HL-60 (cell line): ENCODE results near the gene NFASC.

ENCODE experiments used
- GABPA ChIP-seq: IDR thresholded peaks from 2 replicates; pipeline ENCODE4 v1.6.1; 2012; ENCODE audit warnings: low read depth
- POLR2AphosphoS5 ChIP-seq: IDR thresholded peaks from 2 replicates; pipeline ENCODE4 v1.6.1; 2012; ENCODE audit warnings: low read depth
- TF ChIP-seq, protein P1 (sequence below): IDR thresholded peaks from one replicate; pipeline ENCODE4 v1.5.1; 2011; ENCODE audit warnings: low read length, control low read depth, inconsistent platforms; ENCODE audit not compliant: insufficient read depth
- TF ChIP-seq, protein P2 (sequence below): IDR thresholded peaks from 2 replicates; pipeline ENCODE4 v1.6.1; 2012; ENCODE audit warnings: low read depth; ENCODE audit not compliant: insufficient replicate concordance

DNA sequence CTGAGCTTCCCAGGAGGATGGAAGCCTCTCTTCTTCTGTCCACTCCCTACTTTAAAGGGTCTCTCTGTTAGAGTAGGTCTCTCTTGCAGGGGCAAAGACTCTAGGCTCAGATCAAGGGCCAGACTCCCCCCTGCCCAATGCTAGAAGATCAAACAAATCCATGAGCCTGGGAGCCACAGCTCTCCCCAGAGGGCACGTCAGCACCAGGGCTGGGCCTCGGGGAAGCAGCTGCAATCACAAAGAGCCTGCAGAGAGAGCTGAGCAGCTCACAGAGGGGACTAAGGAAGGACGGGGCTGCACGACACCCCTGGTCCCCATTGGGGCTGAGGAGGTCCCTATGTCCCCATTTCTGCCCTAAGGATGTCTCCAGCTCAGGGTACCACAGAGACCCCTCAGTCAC, 176.2 kb downstream of the NFASC start:
- no peak for TF ChIP-seq POLR2AphosphoS5
- TF ChIP-seq GABPA, result no peak
- TF ChIP-seq, protein P1, sequence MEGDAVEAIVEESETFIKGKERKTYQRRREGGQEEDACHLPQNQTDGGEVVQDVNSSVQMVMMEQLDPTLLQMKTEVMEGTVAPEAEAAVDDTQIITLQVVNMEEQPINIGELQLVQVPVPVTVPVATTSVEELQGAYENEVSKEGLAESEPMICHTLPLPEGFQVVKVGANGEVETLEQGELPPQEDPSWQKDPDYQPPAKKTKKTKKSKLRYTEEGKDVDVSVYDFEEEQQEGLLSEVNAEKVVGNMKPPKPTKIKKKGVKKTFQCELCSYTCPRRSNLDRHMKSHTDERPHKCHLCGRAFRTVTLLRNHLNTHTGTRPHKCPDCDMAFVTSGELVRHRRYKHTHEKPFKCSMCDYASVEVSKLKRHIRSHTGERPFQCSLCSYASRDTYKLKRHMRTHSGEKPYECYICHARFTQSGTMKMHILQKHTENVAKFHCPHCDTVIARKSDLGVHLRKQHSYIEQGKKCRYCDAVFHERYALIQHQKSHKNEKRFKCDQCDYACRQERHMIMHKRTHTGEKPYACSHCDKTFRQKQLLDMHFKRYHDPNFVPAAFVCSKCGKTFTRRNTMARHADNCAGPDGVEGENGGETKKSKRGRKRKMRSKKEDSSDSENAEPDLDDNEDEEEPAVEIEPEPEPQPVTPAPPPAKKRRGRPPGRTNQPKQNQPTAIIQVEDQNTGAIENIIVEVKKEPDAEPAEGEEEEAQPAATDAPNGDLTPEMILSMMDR, result no peak
- TF ChIP-seq, protein P2, sequence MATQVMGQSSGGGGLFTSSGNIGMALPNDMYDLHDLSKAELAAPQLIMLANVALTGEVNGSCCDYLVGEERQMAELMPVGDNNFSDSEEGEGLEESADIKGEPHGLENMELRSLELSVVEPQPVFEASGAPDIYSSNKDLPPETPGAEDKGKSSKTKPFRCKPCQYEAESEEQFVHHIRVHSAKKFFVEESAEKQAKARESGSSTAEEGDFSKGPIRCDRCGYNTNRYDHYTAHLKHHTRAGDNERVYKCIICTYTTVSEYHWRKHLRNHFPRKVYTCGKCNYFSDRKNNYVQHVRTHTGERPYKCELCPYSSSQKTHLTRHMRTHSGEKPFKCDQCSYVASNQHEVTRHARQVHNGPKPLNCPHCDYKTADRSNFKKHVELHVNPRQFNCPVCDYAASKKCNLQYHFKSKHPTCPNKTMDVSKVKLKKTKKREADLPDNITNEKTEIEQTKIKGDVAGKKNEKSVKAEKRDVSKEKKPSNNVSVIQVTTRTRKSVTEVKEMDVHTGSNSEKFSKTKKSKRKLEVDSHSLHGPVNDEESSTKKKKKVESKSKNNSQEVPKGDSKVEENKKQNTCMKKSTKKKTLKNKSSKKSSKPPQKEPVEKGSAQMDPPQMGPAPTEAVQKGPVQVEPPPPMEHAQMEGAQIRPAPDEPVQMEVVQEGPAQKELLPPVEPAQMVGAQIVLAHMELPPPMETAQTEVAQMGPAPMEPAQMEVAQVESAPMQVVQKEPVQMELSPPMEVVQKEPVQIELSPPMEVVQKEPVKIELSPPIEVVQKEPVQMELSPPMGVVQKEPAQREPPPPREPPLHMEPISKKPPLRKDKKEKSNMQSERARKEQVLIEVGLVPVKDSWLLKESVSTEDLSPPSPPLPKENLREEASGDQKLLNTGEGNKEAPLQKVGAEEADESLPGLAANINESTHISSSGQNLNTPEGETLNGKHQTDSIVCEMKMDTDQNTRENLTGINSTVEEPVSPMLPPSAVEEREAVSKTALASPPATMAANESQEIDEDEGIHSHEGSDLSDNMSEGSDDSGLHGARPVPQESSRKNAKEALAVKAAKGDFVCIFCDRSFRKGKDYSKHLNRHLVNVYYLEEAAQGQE, result no peak
